Mesendoderm (in vitro differentiated cells): ENCODE data around the gene PIK3CB.

Experiments used
- DNase-seq: peaks from one replicate; pipeline ENCODE4 v3.0.0; 2013
- H2AK5ac ChIP-seq: 2 replicates; pipeline ENCODE4 v1.6.1; 2013; ENCODE audit warnings: low read length, inconsistent platforms
- H2BK120ac ChIP-seq: 2 replicates; pipeline ENCODE4 v1.6.1; 2013; ENCODE audit warnings: low read depth, mild to moderate bottlenecking, low read length, moderate library complexity, mixed read lengths
- H2BK15ac ChIP-seq: replicated peaks from 2 replicates; pipeline ENCODE4 v1.6.1; 2013; ENCODE audit warnings: low read depth, mild to moderate bottlenecking, moderate library complexity
- H2BK5ac ChIP-seq: 2 replicates; pipeline ENCODE4 v1.6.1; 2013; ENCODE audit warnings: low read length, inconsistent platforms
- H3K18ac ChIP-seq: 2 replicates; pipeline ENCODE4 v1.6.1; 2013; ENCODE audit warnings: mild to moderate bottlenecking, low read length, mixed read lengths
- H3K23ac ChIP-seq: one replicate; pipeline ENCODE4 v1.6.1; 2013; ENCODE audit warnings: low read length
- H3K27ac ChIP-seq: 2 replicates; pipeline ENCODE4 v1.5.1; 2013; ENCODE audit warnings: low read depth, mild to moderate bottlenecking, inconsistent platforms, low read length, moderate library complexity
- H3K27me3 ChIP-seq: 2 replicates; pipeline ENCODE4 v1.6.1; 2013; ENCODE audit warnings: low read length, control low read depth, mild to moderate bottlenecking, inconsistent platforms; ENCODE audit not compliant: insufficient read depth, poor library complexity
- H3K36me3 ChIP-seq: 2 replicates; pipeline ENCODE4 v1.6.1; 2013; ENCODE audit warnings: low read length, inconsistent platforms; ENCODE audit not compliant: control insufficient read depth, insufficient read depth
- H3K4ac ChIP-seq: one replicate; pipeline ENCODE4 v1.6.1; 2013; ENCODE audit warnings: low read depth, mild to moderate bottlenecking, low read length, moderate library complexity
- H3K4me1 ChIP-seq: 2 replicates; pipeline ENCODE4 v1.6.1; 2013; ENCODE audit warnings: low read depth, low read length, inconsistent platforms; ENCODE audit not compliant: control insufficient read depth
- H3K4me2 ChIP-seq: 2 replicates; pipeline ENCODE4 v1.6.1; 2013; ENCODE audit warnings: low read length
- H3K4me3 ChIP-seq: 2 replicates; pipeline ENCODE4 v1.5.1; 2013; ENCODE audit warnings: mild to moderate bottlenecking, low read length
- H3K56ac ChIP-seq: one replicate; pipeline ENCODE4 v1.6.1; 2013; ENCODE audit warnings: low read length
- H3K79me1 ChIP-seq: 2 replicates; pipeline ENCODE4 v1.6.1; 2013; ENCODE audit warnings: low read length, inconsistent platforms
- H3K79me2 ChIP-seq: 2 replicates; pipeline ENCODE4 v1.6.1; 2013; ENCODE audit warnings: mild to moderate bottlenecking, low read length; ENCODE audit not compliant: control insufficient read depth, insufficient read depth
- H3K9ac ChIP-seq: 2 replicates; pipeline ENCODE4 v1.6.1; 2013; ENCODE audit warnings: low read length, inconsistent platforms
- H4K5ac ChIP-seq: one replicate; pipeline ENCODE4 v1.6.1; 2013; ENCODE audit warnings: low read length
- H4K8ac ChIP-seq: one replicate; pipeline ENCODE4 v1.6.1; 2013; ENCODE audit warnings: low read depth, mild to moderate bottlenecking, control low read depth, low read length, moderate library complexity
- WGBS: extraction: QIAGEN DNeasy Blood & Tissue Kit; methylation state at CpG from one replicate; pipeline ENCODE4 v1.1.7; 2013; ENCODE audit warnings: low lambda C conversion rate, missing lambda C conversion rate; ENCODE audit not compliant: insufficient coverage; ENCODE audit errors: extremely low coverage; 5-methylcytosine and 5-hydroxymethylcytosine counted together

PIK3CB gene

DNA sequence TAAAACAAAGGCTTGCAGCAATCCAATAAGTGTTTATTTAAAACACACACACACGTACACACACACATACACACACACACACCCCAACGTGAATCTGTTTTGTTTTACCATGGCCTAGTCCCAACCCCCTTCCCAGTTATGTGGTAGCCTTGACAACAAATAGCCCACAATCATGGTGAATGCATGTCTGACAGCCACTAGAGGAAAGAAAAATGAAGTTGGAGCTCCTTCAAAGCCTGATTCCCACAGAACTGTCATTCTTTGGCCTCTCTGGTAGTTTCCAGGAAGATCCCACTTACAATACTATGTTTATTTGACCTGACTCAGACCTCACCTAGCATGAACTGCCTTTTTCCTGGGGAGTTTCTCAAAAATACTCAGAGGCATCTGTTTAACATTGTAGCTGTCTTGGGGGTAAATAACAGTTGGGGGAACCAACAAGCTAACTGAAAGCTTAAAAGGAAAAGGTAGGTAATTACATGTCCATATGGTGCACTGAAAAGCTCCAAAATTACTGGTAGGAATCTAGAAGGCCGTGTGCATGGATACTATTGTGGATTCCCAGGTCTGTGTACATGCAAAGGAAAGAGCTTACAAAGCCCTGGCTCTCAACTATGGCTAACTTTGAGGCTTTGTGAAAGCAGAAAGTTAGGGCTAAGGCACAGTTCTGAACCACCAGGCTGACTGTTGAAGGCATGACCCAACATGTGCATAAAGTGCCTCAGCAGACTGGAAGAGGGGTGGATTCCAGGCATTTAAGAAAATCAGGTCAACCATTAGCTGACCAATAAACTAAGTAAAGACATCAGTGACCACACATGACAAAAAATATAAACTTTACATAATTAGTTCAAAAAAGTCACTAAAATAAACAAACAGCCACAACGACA, 160.8 kb downstream of the PIK3CB start:
- Histone ChIP-seq H2BK120ac (no peak overlapping the region), H3K27me3 (no peaks in the 10 kb centered on the region), H3K9ac (no peak overlapping the region), H2AK5ac (no peak overlapping the region), H3K36me3 (no peaks in the 10 kb centered on the region), H3K4me3 (no peak overlapping the region), H2BK5ac (no peak overlapping the region), H3K79me1 (peaks cover 2% of the 10 kb centered on the region), H4K8ac (no peak overlapping the region), H3K18ac (no peak overlapping the region), H3K4ac (no peak overlapping the region), H4K5ac (no peak overlapping the region), H3K79me2 (no peaks in the 10 kb centered on the region), H3K4me1 (peaks cover 5% of the 10 kb centered on the region), H3K27ac (peak overlapping the region; percentile 17), H3K4me2 (no peak overlapping the region), H3K23ac (no peak overlapping the region), H3K56ac (no peak overlapping the region), H2BK15ac (no peak overlapping the region)
- no CpG with 5 or more reads among the region's 4 CpGs for WGBS
- DNase-seq = peak; percentile 81

DNA sequence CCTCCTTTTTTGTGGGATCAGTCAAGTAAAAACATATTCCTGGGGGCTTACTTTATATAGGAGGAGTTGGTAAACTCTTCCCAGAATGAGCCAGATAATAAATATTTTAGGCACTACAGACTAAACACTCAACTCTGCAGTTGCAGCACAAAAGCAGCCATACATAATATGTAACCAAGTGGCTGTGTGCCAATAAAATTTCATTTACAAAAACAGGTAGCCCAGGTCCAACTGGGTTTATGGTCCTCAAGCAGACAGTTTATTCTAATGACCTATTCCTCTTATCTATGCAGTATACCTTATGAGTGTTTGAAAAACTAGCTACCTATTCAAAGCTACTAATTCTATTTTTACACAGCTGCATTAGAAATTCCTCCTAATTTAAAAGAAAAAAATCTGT, 164.3 kb downstream of the PIK3CB start:
- H4K5ac ChIP-seq = no peak overlapping the region
- peaks cover 5% of the 10 kb centered on the region for H3K4me1 ChIP-seq
- no peak overlapping the region for H2BK5ac ChIP-seq
- no peak overlapping the region for H3K56ac ChIP-seq
- no peak overlapping the region for H3K4me2 ChIP-seq
- no peak overlapping the region for H2BK15ac ChIP-seq
- no peak overlapping the region for H3K4ac ChIP-seq
- no peak overlapping the region for H3K18ac ChIP-seq
- H3K79me2 ChIP-seq = no peaks in the 10 kb centered on the region
- DNase-seq = no peak
- H4K8ac ChIP-seq = no peak overlapping the region
- no peak overlapping the region for H3K9ac ChIP-seq
- no peaks in the 10 kb centered on the region for H3K27me3 ChIP-seq
- H2AK5ac ChIP-seq = no peak overlapping the region
- no peak overlapping the region for H2BK120ac ChIP-seq
- no peak overlapping the region for H3K4me3 ChIP-seq
- H3K79me1 ChIP-seq = peaks cover 2% of the 10 kb centered on the region
- no peak overlapping the region for H3K23ac ChIP-seq
- H3K36me3 ChIP-seq = no peaks in the 10 kb centered on the region
- H3K27ac ChIP-seq = no peak overlapping the region

DNA sequence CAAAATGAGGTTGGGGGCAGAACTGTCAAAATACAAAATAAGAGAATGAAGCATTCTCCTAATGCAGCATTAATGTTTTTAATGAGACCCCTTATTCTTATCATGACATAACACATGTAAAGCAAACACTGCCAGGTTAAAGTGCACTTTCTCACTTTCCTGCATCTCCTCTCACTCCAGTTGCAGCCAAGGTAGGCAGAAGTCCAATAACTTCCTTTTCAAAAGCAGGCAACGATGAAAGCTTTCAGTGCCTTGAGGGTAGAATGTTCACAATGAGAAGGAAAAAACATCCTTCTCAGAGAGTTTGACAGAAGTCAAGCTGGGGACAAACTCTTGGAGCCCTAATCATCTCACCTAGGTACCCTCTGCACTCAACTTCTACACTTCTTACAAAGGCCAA, 166.6 kb downstream of the PIK3CB start:
- H4K5ac ChIP-seq = no peak overlapping the region
- H3K36me3 ChIP-seq = no peaks in the 10 kb centered on the region
- H2AK5ac ChIP-seq = no peak overlapping the region
- no peak overlapping the region for H2BK5ac ChIP-seq
- no peaks in the 10 kb centered on the region for H3K27me3 ChIP-seq
- no peak overlapping the region for H2BK120ac ChIP-seq
- no peak overlapping the region for H3K9ac ChIP-seq
- H3K79me2 ChIP-seq = no peaks in the 10 kb centered on the region
- H3K4me3 ChIP-seq = no peak overlapping the region
- H3K23ac ChIP-seq = no peak overlapping the region
- no peak overlapping the region for H4K8ac ChIP-seq
- no peak overlapping the region for H3K27ac ChIP-seq
- H3K56ac ChIP-seq = no peak overlapping the region
- no peak for DNase-seq
- no peak overlapping the region for H3K4me2 ChIP-seq
- WGBS = no CpG with 5 or more reads among the region's 1 CpG
- H3K4ac ChIP-seq = no peak overlapping the region
- H2BK15ac ChIP-seq = no peak overlapping the region
- no peak overlapping the region for H3K18ac ChIP-seq
- no peaks in the 10 kb centered on the region for H3K4me1 ChIP-seq
- no peaks in the 10 kb centered on the region for H3K79me1 ChIP-seq

DNA sequence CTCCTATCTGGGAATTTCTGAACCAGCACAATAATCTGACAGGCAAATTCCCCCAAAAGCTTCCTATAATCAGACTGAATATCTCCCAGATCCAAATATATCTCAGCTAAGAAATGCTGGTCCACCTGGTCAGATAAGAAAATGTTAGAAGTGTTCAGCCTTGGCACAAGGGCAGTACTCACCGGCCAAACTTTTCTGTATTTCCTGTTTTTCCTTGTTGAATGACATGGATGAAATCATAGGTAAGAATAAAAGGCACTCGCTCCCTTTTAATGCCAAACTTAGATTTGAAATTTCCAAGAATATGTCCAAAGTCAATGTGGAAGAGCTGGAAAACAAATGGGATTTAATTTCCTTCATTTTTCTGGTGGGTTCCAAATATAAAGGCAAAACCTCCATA, 177.2 kb downstream of the PIK3CB start:
- Histone ChIP-seq H3K56ac (no peak overlapping the region), H2BK5ac (no peak overlapping the region), H3K18ac (no peak overlapping the region), H2AK5ac (no peak overlapping the region), H3K79me1 (no peaks in the 10 kb centered on the region), H3K27ac (no peak overlapping the region), H3K4me1 (no peaks in the 10 kb centered on the region), H4K5ac (no peak overlapping the region), H3K4me2 (no peak overlapping the region), H3K4me3 (no peak overlapping the region), H2BK120ac (no peak overlapping the region), H3K9ac (no peak overlapping the region), H4K8ac (no peak overlapping the region), H3K4ac (no peak overlapping the region), H3K36me3 (peaks cover 5% of the 10 kb centered on the region), H3K23ac (no peak overlapping the region), H2BK15ac (no peak overlapping the region), H3K27me3 (no peaks in the 10 kb centered on the region), H3K79me2 (no peaks in the 10 kb centered on the region)
- DNase-seq = no peak
- no CpG with 5 or more reads among the region's 2 CpGs for WGBS

DNA sequence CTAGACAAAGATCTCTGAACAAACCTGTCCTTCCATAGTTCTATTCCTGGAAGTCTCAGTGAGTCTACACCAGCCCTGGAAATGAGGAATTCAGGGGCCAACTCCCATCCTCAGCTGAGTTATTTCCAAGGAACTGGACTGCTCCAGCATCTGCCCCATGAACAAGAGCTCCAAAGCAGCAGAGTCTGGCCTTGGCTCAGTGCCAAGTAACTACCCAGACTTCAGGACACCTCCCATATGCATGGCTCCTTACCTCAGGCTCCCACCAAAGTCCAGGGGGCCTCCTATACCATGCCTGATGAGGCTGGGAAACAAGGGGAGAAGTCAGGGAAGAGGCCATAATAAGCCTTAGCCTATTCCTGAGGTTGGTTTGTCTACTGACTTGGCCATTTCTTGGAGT, 181.2 kb downstream of the PIK3CB start:
- DNase-seq = no peak
- Histone ChIP-seq H3K9ac (no peak overlapping the region), H3K4ac (no peak overlapping the region), H2AK5ac (no peak overlapping the region), H3K79me2 (no peaks in the 10 kb centered on the region), H3K4me2 (no peak overlapping the region), H3K27me3 (no peaks in the 10 kb centered on the region), H2BK15ac (no peak overlapping the region), H4K8ac (no peak overlapping the region), H3K79me1 (no peaks in the 10 kb centered on the region), H2BK5ac (no peak overlapping the region), H3K56ac (no peak overlapping the region), H3K23ac (no peak overlapping the region), H3K4me1 (no peaks in the 10 kb centered on the region), H3K36me3 (peaks cover 18% of the 10 kb centered on the region), H3K18ac (no peak overlapping the region), H3K4me3 (no peak overlapping the region), H2BK120ac (no peak overlapping the region), H4K5ac (no peak overlapping the region), H3K27ac (no peak overlapping the region)

DNA sequence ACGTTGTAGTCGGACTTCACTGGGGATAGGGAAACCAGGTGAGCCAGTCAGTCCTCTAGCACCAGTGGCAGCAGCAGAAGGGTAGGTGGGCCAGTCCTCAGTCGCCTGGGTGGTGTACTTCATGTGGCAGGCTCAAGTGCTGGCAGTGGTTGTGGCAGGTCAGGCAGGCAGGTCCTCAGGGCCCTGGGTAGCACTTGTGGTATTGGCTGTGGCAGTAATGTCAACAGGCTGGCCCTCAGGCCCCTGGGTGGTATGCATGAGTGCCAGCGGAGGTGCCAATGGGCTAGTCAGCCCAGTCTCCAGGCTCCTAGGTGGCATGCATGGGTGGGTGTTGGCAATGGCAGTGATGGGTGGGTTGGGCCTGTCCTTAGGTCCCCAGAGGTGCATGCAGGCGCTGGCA, 185.6 kb downstream of the PIK3CB start:
- H2AK5ac ChIP-seq = no peak overlapping the region
- no peak overlapping the region for H3K27ac ChIP-seq
- H3K23ac ChIP-seq = no peak overlapping the region
- WGBS = no CpG with 5 or more reads among the region's 5 CpGs
- H3K36me3 ChIP-seq = peaks cover 12% of the 10 kb centered on the region
- no peak overlapping the region for H3K18ac ChIP-seq
- H3K9ac ChIP-seq = no peak overlapping the region
- no peaks in the 10 kb centered on the region for H3K79me2 ChIP-seq
- H3K56ac ChIP-seq = no peak overlapping the region
- H3K4ac ChIP-seq = no peak overlapping the region
- H3K4me1 ChIP-seq = no peaks in the 10 kb centered on the region
- H4K8ac ChIP-seq = no peak overlapping the region
- no peak for DNase-seq
- H3K27me3 ChIP-seq = no peaks in the 10 kb centered on the region
- H3K4me2 ChIP-seq = no peak overlapping the region
- H2BK5ac ChIP-seq = no peak overlapping the region
- no peak overlapping the region for H2BK120ac ChIP-seq
- H2BK15ac ChIP-seq = no peak overlapping the region
- no peaks in the 10 kb centered on the region for H3K79me1 ChIP-seq
- H3K4me3 ChIP-seq = peak overlapping the region; percentile 24
- H4K5ac ChIP-seq = no peak overlapping the region
